Measurements from ENCODE around the gene C1orf226.

- TF ChIP-seq RAD21 (IDR thresholded peaks at IDR 0.05 in 1 of 2, conservative IDR thresholded peaks at IDR 0.05 in 1 of 2; ENCODE audit: low read depth in 2 of 2, low read length in 2 of 2) (no peak), ZNF274 (IDR thresholded peaks at IDR 0.05; ENCODE audit: borderline replicate concordance, extremely low read depth, low read length) (no peak), CEBPB (IDR thresholded peaks at IDR 0.05; ENCODE audit: low read depth, low read length) (no peak), MAFK (IDR thresholded peaks at IDR 0.05; ENCODE audit: low read depth, low read length) (no peak), POLR2A (IDR thresholded peaks at IDR 0.05; ENCODE audit: control extremely low read depth in 1 of 2, low read depth in 2 of 2, low read length in 2 of 2) (no peak), NRF1 (IDR thresholded peaks at IDR 0.05; ENCODE audit: low read depth, low read length) (no peak), CTCF (IDR thresholded peaks at IDR 0.05; ENCODE audit: control extremely low read depth in 1 of 3, insufficient read depth in 1 of 3, low read depth in 1 of 3, low read length in 3 of 3) (no peak), CHD7 (IDR thresholded peaks at IDR 0.05; ENCODE audit: insufficient replicate concordance, low read length) (no peak), TAF1 (IDR thresholded peaks at IDR 0.05; ENCODE audit: low read depth, low read length) (no peak), SIN3A (conservative IDR thresholded peaks at IDR 0.05 in 1 of 2, IDR thresholded peaks at IDR 0.05 in 1 of 2; ENCODE audit: low read depth in 1 of 2, low read length in 2 of 2) (no peak), EP300 (IDR thresholded peaks at IDR 0.05; ENCODE audit: borderline replicate concordance in 1 of 2, low read depth in 2 of 2, low read length in 2 of 2) (no peak)
Measured at GRCh38 chr1:162358928-162359327, 22.6 kb upstream of the C1orf226 start.

All from H1 (cell line).